Measurements from ENCODE around the gene GMCL1. TPM values are rescaled to one million over a fixed set of nuclear protein-coding genes. Genes with fewer than 3 reads are reported as not detected.

The GMCL1 gene
- total and polyA plus RNA-seq, 9 of the 15 experiments (the other 6 are each of a cell fraction or from before 2014, with no cell fraction given), result 7.0 to 27.3 (median 15.4) TPM

- TF ChIP-seq ZNF609 (CRISPR knock-in tag; IDR thresholded peaks at IDR 0.05; ENCODE audit: borderline replicate concordance) (no peak), HES1 (IDR thresholded peaks at IDR 0.05; ENCODE audit: low read depth) (0 out of 2 replicates have a peak, but pooled peaks have one; percentile 23), IRF9 (tag; IDR thresholded peaks at IDR 0.05) (no peak), MEIS2 (IDR thresholded peaks at IDR 0.05; ENCODE audit: partially characterized antibody) (no peak), TSC22D4 (tag; IDR thresholded peaks at IDR 0.05) (no peak), GMEB1 (CRISPR knock-in tag; IDR thresholded peaks at IDR 0.05) (0 out of 2 replicates have a peak, but pooled peaks have one; percentile 20), GTF3C2 (IDR thresholded peaks at IDR 0.05; ENCODE audit: borderline replicate concordance, extremely low read depth, insufficient read length) (no peak), SUPT5H (IDR thresholded peaks at IDR 0.05) (peak; percentile 88), ETS1 (conservative IDR thresholded peaks at IDR 0.05; ENCODE audit: control insufficient read depth, low read depth, low read length) (no peak), FOXJ2 (tag; IDR thresholded peaks at IDR 0.05) (no peak), ATF7 (IDR thresholded peaks at IDR 0.05) (peak; percentile 66), NR3C1 (CRISPR knock-in tag; IDR thresholded peaks at IDR 0.05) (no peak)
Observed at GRCh38 chr2:69893684-69894551, 64.5 kb downstream of the GMCL1 start, which contains the start of gene SNRNP27 (continued).
